ENCODE data around the gene DNAJB6. TPM values are rescaled to one million over a fixed set of nuclear protein-coding genes. Genes with fewer than 3 reads are reported as not detected.

The DNAJB6 gene
- total RNA-seq, 1 donor from 2014 or later, result 122 TPM

GRCh38 chr7:157360483-157361025, 23.8 kb downstream of the DNAJB6 start:
- peaks cover 83% of the 10 kb centered on the region for H3K36me3 Mint-ChIP-seq (ENCODE audit: low read depth)
- H3K4me1 Mint-ChIP-seq (ENCODE audit: low read depth), result peaks cover 29% of the 10 kb centered on the region
- no peaks in the 10 kb centered on the region for H3K9me3 Mint-ChIP-seq
- no peak for DNase-seq (ENCODE audit: low spot score)
- no peaks in the 10 kb centered on the region for H3K27me3 Mint-ChIP-seq (ENCODE audit: low read depth)
- no peak overlapping the region for H3K4me3 Mint-ChIP-seq (ENCODE audit: low read depth)
- no peak overlapping the region for H3K27ac Mint-ChIP-seq
- intact Hi-C loops (cut with micrococcal nuclease), result no loop called here

GRCh38 chr7:157361537-157361936, 24.7 kb downstream of the DNAJB6 start:
- H3K4me1 Mint-ChIP-seq (ENCODE audit: low read depth), result peaks cover 21% of the 10 kb centered on the region
- DNase-seq (ENCODE audit: low spot score), result no peak
- no peaks in the 10 kb centered on the region for H3K9me3 Mint-ChIP-seq
- no peak overlapping the region for H3K4me3 Mint-ChIP-seq (ENCODE audit: low read depth)
- H3K27ac Mint-ChIP-seq, result no peak overlapping the region
- H3K27me3 Mint-ChIP-seq (ENCODE audit: low read depth), result no peaks in the 10 kb centered on the region
- intact Hi-C loops (cut with micrococcal nuclease), result no loop called here
- H3K36me3 Mint-ChIP-seq (ENCODE audit: low read depth), result peaks cover 85% of the 10 kb centered on the region

GRCh38 chr7:157362729-157363128, 25.9 kb downstream of the DNAJB6 start:
- Mint-ChIP-seq H3K4me3 (ENCODE audit: low read depth) (no peak overlapping the region), H3K27me3 (ENCODE audit: low read depth) (no peaks in the 10 kb centered on the region), H3K9me3 (no peaks in the 10 kb centered on the region), H3K27ac (no peak overlapping the region), H3K4me1 (ENCODE audit: low read depth) (peaks cover 12% of the 10 kb centered on the region), H3K36me3 (ENCODE audit: low read depth) (peaks cover 91% of the 10 kb centered on the region)
- DNase-seq (ENCODE audit: low spot score), result no peak
- intact Hi-C loops (cut with micrococcal nuclease), result no loop called here

- Mint-ChIP-seq H3K4me3 (ENCODE audit: low read depth) (no peak overlapping the region), H3K36me3 (ENCODE audit: low read depth) (peaks cover 86% of the 10 kb centered on the region), H3K9me3 (no peaks in the 10 kb centered on the region), H3K27me3 (ENCODE audit: low read depth) (no peaks in the 10 kb centered on the region), H3K27ac (no peak overlapping the region), H3K4me1 (ENCODE audit: low read depth) (no peaks in the 10 kb centered on the region)
- no peak for DNase-seq (ENCODE audit: low spot score)
- intact Hi-C loops (cut with micrococcal nuclease), result no loop called here
Observed at GRCh38 chr7:157366722-157367121, 29.9 kb downstream of the DNAJB6 start.

- Mint-ChIP-seq H3K27me3 (ENCODE audit: low read depth) (no peaks in the 10 kb centered on the region), H3K27ac (no peak overlapping the region), H3K4me3 (ENCODE audit: low read depth) (no peak overlapping the region), H3K4me1 (ENCODE audit: low read depth) (peaks cover 7% of the 10 kb centered on the region), H3K9me3 (no peaks in the 10 kb centered on the region), H3K36me3 (ENCODE audit: low read depth) (peaks cover 82% of the 10 kb centered on the region)
- intact Hi-C loops (cut with micrococcal nuclease), result no loop called here
- DNase-seq (ENCODE audit: low spot score), result no peak
Observed at GRCh38 chr7:157368955-157369354, 32.2 kb downstream of the DNAJB6 start.

- Mint-ChIP-seq H3K9me3 (no peaks in the 10 kb centered on the region), H3K4me3 (ENCODE audit: low read depth) (no peak overlapping the region), H3K36me3 (ENCODE audit: low read depth) (peaks cover 83% of the 10 kb centered on the region), H3K4me1 (ENCODE audit: low read depth) (peaks cover 25% of the 10 kb centered on the region), H3K27ac (no peak overlapping the region), H3K27me3 (ENCODE audit: low read depth) (no peaks in the 10 kb centered on the region)
- intact Hi-C loops (cut with micrococcal nuclease), result no loop called here
- DNase-seq (ENCODE audit: low spot score), result no peak
Observed at GRCh38 chr7:157370742-157371141, 33.9 kb downstream of the DNAJB6 start.

GRCh38 chr7:157371296-157371695, 34.5 kb downstream of the DNAJB6 start:
- no peak for DNase-seq (ENCODE audit: low spot score)
- Mint-ChIP-seq H3K27ac (no peak overlapping the region), H3K9me3 (no peaks in the 10 kb centered on the region), H3K27me3 (ENCODE audit: low read depth) (no peaks in the 10 kb centered on the region), H3K36me3 (ENCODE audit: low read depth) (peaks cover 82% of the 10 kb centered on the region), H3K4me3 (ENCODE audit: low read depth) (no peak overlapping the region), H3K4me1 (ENCODE audit: low read depth) (peaks cover 29% of the 10 kb centered on the region)
- intact Hi-C loops (cut with micrococcal nuclease), result no loop called here

- peaks cover 78% of the 10 kb centered on the region for H3K36me3 Mint-ChIP-seq (ENCODE audit: low read depth)
- H3K27ac Mint-ChIP-seq, result peak overlapping the region; percentile 59
- no peak overlapping the region for H3K4me3 Mint-ChIP-seq (ENCODE audit: low read depth)
- no peak for DNase-seq (ENCODE audit: low spot score)
- H3K4me1 Mint-ChIP-seq (ENCODE audit: low read depth), result peaks cover 34% of the 10 kb centered on the region
- H3K27me3 Mint-ChIP-seq (ENCODE audit: low read depth), result no peaks in the 10 kb centered on the region
- H3K9me3 Mint-ChIP-seq, result no peaks in the 10 kb centered on the region
- intact Hi-C loops (cut with micrococcal nuclease), result no loop called here
Observed at GRCh38 chr7:157372300-157373232, 35.8 kb downstream of the DNAJB6 start.

- Mint-ChIP-seq H3K27me3 (ENCODE audit: low read depth) (no peaks in the 10 kb centered on the region), H3K27ac (no peak overlapping the region), H3K9me3 (no peaks in the 10 kb centered on the region), H3K4me1 (ENCODE audit: low read depth) (peaks cover 38% of the 10 kb centered on the region), H3K4me3 (ENCODE audit: low read depth) (no peak overlapping the region), H3K36me3 (ENCODE audit: low read depth) (peaks cover 77% of the 10 kb centered on the region)
- no peak for DNase-seq (ENCODE audit: low spot score)
- intact Hi-C loops (cut with micrococcal nuclease), result no loop called here
Observed at GRCh38 chr7:157373493-157373892, 36.7 kb downstream of the DNAJB6 start.

- no peak for DNase-seq (ENCODE audit: low spot score)
- H3K27ac Mint-ChIP-seq, result peak overlapping the region; percentile 79
- no peak overlapping the region for H3K4me3 Mint-ChIP-seq (ENCODE audit: low read depth)
- H3K27me3 Mint-ChIP-seq (ENCODE audit: low read depth), result no peaks in the 10 kb centered on the region
- peaks cover 73% of the 10 kb centered on the region for H3K36me3 Mint-ChIP-seq (ENCODE audit: low read depth)
- H3K9me3 Mint-ChIP-seq, result no peaks in the 10 kb centered on the region
- intact Hi-C loops (cut with micrococcal nuclease), result no loop called here
- peaks cover 40% of the 10 kb centered on the region for H3K4me1 Mint-ChIP-seq (ENCODE audit: low read depth)
Observed at GRCh38 chr7:157375410-157375809, 38.6 kb downstream of the DNAJB6 start.

GRCh38 chr7:157377436-157378124, 40.8 kb downstream of the DNAJB6 start:
- intact Hi-C loops (cut with micrococcal nuclease), result no loop called here
- no peaks in the 10 kb centered on the region for H3K27me3 Mint-ChIP-seq (ENCODE audit: low read depth)
- H3K36me3 Mint-ChIP-seq (ENCODE audit: low read depth), result peaks cover 75% of the 10 kb centered on the region
- no peak overlapping the region for H3K4me3 Mint-ChIP-seq (ENCODE audit: low read depth)
- DNase-seq (ENCODE audit: low spot score), result no peak
- no peak overlapping the region for H3K27ac Mint-ChIP-seq
- H3K9me3 Mint-ChIP-seq, result no peaks in the 10 kb centered on the region
- H3K4me1 Mint-ChIP-seq (ENCODE audit: low read depth), result peaks cover 40% of the 10 kb centered on the region

- Mint-ChIP-seq H3K27me3 (ENCODE audit: low read depth) (no peaks in the 10 kb centered on the region), H3K27ac (no peak overlapping the region), H3K4me3 (ENCODE audit: low read depth) (no peak overlapping the region), H3K4me1 (ENCODE audit: low read depth) (peaks cover 37% of the 10 kb centered on the region), H3K36me3 (ENCODE audit: low read depth) (peaks cover 75% of the 10 kb centered on the region), H3K9me3 (no peaks in the 10 kb centered on the region)
- no peak for DNase-seq (ENCODE audit: low spot score)
- intact Hi-C loops (cut with micrococcal nuclease), result no loop called here
Observed at GRCh38 chr7:157378390-157378789, 41.6 kb downstream of the DNAJB6 start.

GRCh38 chr7:157379493-157379892, 42.7 kb downstream of the DNAJB6 start:
- no peak overlapping the region for H3K27ac Mint-ChIP-seq
- peaks cover 75% of the 10 kb centered on the region for H3K36me3 Mint-ChIP-seq (ENCODE audit: low read depth)
- peaks cover 28% of the 10 kb centered on the region for H3K4me1 Mint-ChIP-seq (ENCODE audit: low read depth)
- no peaks in the 10 kb centered on the region for H3K27me3 Mint-ChIP-seq (ENCODE audit: low read depth)
- intact Hi-C loops (cut with micrococcal nuclease), result no loop called here
- H3K4me3 Mint-ChIP-seq (ENCODE audit: low read depth), result no peak overlapping the region
- no peak for DNase-seq (ENCODE audit: low spot score)
- no peaks in the 10 kb centered on the region for H3K9me3 Mint-ChIP-seq
